ENCODE results near the gene PRR5L. TPM values are rescaled to one million over a fixed set of nuclear protein-coding genes. Genes with fewer than 3 reads are reported as not detected.

The PRR5L gene
- total and polyA plus RNA-seq, 2 experiments from 2014 or later, result 3.1 to 8.9 TPM

GRCh38 chr11:36450110-36450572 is 154.1 kb downstream of the PRR5L start:
- no peaks in the 10 kb centered on the region for H3K27me3 ChIP-seq (ENCODE audit: insufficient read depth)
- TF ChIP-seq EZH2 (IDR thresholded peaks at IDR 0.05; ENCODE audit: low read depth, unreplicated experiment) (no peak), NANOG (IDR thresholded peaks at IDR 0.05; ENCODE audit: borderline replicate concordance) (no peak), CREB1 (CRISPR knock-in tag; IDR thresholded peaks at IDR 0.05; ENCODE audit: low read depth) (no peak), STAT1 (IDR thresholded peaks at IDR 0.05; ENCODE audit: unreplicated experiment) (no peak), ZNF114 (CRISPR knock-in tag; IDR thresholded peaks at IDR 0.05) (no peak), ETS1 (IDR thresholded peaks at IDR 0.05) (no peak), ZNF462 (CRISPR knock-in tag; IDR thresholded peaks at IDR 0.05) (no peak), CTCF (conservative IDR thresholded peaks at IDR 0.05; ENCODE audit: low read depth in 2 of 2) (no peak), POLR2AphosphoS5 (IDR thresholded peaks at IDR 0.05; ENCODE audit: low read depth) (no peak)
- H3K27ac Mint-ChIP-seq, result no peak overlapping the region
- no peaks in the 10 kb centered on the region for H4K20me1 ChIP-seq (replicated peaks; ENCODE audit: insufficient read depth)
- no peaks in the 10 kb centered on the region for H3K79me2 ChIP-seq (replicated peaks; ENCODE audit: insufficient read depth)
- no peak overlapping the region for H3K27ac ChIP-seq (ENCODE audit: low read depth)
- ATAC-seq (no peak), DNase-seq (ENCODE audit: low spot score) (no peak)
- H3K4me2 ChIP-seq, result no peak overlapping the region
- H3F3A ChIP-seq (replicated peaks; ENCODE audit: low read depth), result no peaks in the 10 kb centered on the region
- H3K4me1 Mint-ChIP-seq, result peaks cover 23% of the 10 kb centered on the region; the same call in 2 of the 3 replicates
- H3K9me2 ChIP-seq (ENCODE audit: insufficient read depth), result no peaks in the 10 kb centered on the region
- no peak overlapping the region for H2AFZ ChIP-seq
- no peaks in the 10 kb centered on the region for H3K36me3 ChIP-seq (ENCODE audit: insufficient read depth)
- H3K9me3 Mint-ChIP-seq, result no peaks in the 10 kb centered on the region; the same call in 2 of the 3 replicates
- no peak overlapping the region for H3K4me3 Mint-ChIP-seq
- no peak overlapping the region for H3K4me3 ChIP-seq
- peaks cover 4% of the 10 kb centered on the region; the same call in 1 of the 3 replicates for H3K36me3 Mint-ChIP-seq (ENCODE audit: low read depth)
- peaks cover 10% of the 10 kb centered on the region for H3K4me1 ChIP-seq (ENCODE audit: insufficient read depth)
- H3K27me3 Mint-ChIP-seq (ENCODE audit: insufficient read depth, low read depth, poor library complexity), result peaks cover 3% of the 10 kb centered on the region

All from GM23338 (cell line).